Transverse colon (tissue), 4 donors: Measurements from ENCODE around the gene B4GALNT2. TPM values are rescaled to one million over a fixed set of nuclear protein-coding genes. Genes with fewer than 3 reads are reported as not detected.

Experiments used
- DNase-seq: peaks from one replicate; pipeline ENCODE4 v3.0.0-alpha.2; 2019
- H3K27ac ChIP-seq, 4 donors: fragments of 200-600 bp; sonication (generic); 2 replicates each; pipeline ENCODE4 v1.5.1; 2016 to 2018; ENCODE audit warnings: inconsistent platforms in 4 of 4
- H3K27me3 ChIP-seq: fragments of 200-600 bp; sonication (generic); 2 replicates; pipeline ENCODE4 v1.5.1; 2017; ENCODE audit warnings: inconsistent platforms
- H3K36me3 ChIP-seq, 4 donors: fragments of 200-600 bp; sonication (generic); 2 replicates each; pipeline ENCODE4 v1.5.1; 2017 to 2019; ENCODE audit warnings: inconsistent platforms in 4 of 4
- H3K4me1 ChIP-seq, 4 donors: fragments of 200-600 bp; sonication (generic); 2 replicates each; pipeline ENCODE4 v1.5.1; 2017 to 2020; ENCODE audit warnings: inconsistent platforms in 4 of 4
- H3K4me3 ChIP-seq, 4 donors: fragments of 200-600 bp; sonication (generic); 1 replicate in 1 of 4; 2 replicates in 3 of 4; pipeline versions ENCODE4 v1.5.1 to v1.6.1; 2017 to 2019; ENCODE audit warnings: inconsistent platforms in 4 of 4
- H3K9me3 ChIP-seq, 2 donors: fragments of 200-600 bp; sonication (generic); 2 replicates each; pipeline ENCODE4 v1.5.1; 2017 to 2019; ENCODE audit warnings: inconsistent platforms in 2 of 2
- CTCF ChIP-seq, 5 experiments: fragments of 200-600 bp in 3 of 5; fragments of 450-650 bp in 2 of 5; sonication (generic) in 3 of 5; IDR thresholded peaks; 1 replicate in 2 of 5; 2 replicates in 3 of 5; pipeline ENCODE4 v1.5.1; 2016 to 2017; ENCODE audit warnings: antibody characterized with exemption in 5 of 5, inconsistent platforms in 3 of 5, mild to moderate bottlenecking in 2 of 5, moderate library complexity in 1 of 5
- EP300 ChIP-seq: sonication (generic); formaldehyde crosslinking; IDR thresholded peaks from one replicate; pipeline ENCODE4 v1.6.1; 2017; ENCODE audit warnings: antibody characterized with exemption, low read depth
- POLR2A ChIP-seq: fragments of 450-650 bp; IDR thresholded peaks from one replicate; pipeline ENCODE4 v1.6.1; 2016; ENCODE audit warnings: antibody characterized with exemption, mild to moderate bottlenecking, moderate library complexity
- POLR2AphosphoS5 ChIP-seq, 3 donors: sonication (generic); formaldehyde crosslinking; IDR thresholded peaks; one replicate each; pipeline ENCODE4 v1.6.1; 2016; ENCODE audit warnings: antibody characterized with exemption in 3 of 3
- whole genome bisulfite sequencing, 2 donors: methylation state at CpG; one replicate each; pipeline ENCODE4 v1.1.5; 2018; ENCODE audit warnings: low coverage in 1 of 2; 5-methylcytosine and 5-hydroxymethylcytosine counted together
- in situ Hi-C, 4 donors: fragments of 200-750 bp; cut with MboI; loops; one replicate each; pipeline versions ENCODE4 v1.15.0 to v1.15.1; 2017; ENCODE audit warnings: low sequenced_read_pairs in 3 of 4, low pct_ligation_motif_present in 1 of 4, low pct_unique_long_range_greater_than_20kb in 1 of 4
- intact Hi-C: fragments of 100-400 bp; cut with DNase I; formaldehyde crosslinking; loops from one replicate; pipeline ENCODE4 v1.15.1; 2023; ENCODE audit warnings: low total_unique reads
- total RNA-seq, 4 donors: library from RNA; depleted of rRNA; stranded (reverse); fragments of >200 nt; gene quantifications; one replicate each; pipeline ENCODE4 v1.1.0, GENCODE V29; 2016

The B4GALNT2 gene
- total RNA-seq, 4 donors from 2014 or later = 19.8 to 75.9 (median 47.3) TPM

- no peaks in the 10 kb centered on the region for H3K4me1 ChIP-seq
Observed at GRCh38 chr17:49086649-49087048, 45.9 kb upstream of the B4GALNT2 start.

GRCh38 chr17:49089094-49089493, 43.5 kb upstream of the B4GALNT2 start:
- 82 to 87% methylated on average over 6 to 7 of the region's 7 CpGs for WGBS, 2 donors
- Histone ChIP-seq H3K36me3 (no peaks in the 10 kb centered on the region), H3K9me3 (no peaks in the 10 kb centered on the region), H3K27me3 (no peaks in the 10 kb centered on the region), H3K4me1 (peaks cover 0 to 8% (median 4%) of the 10 kb centered on the region in 4 donors), H3K4me3 (no peak overlapping the region), H3K27ac (no peak overlapping the region)
- TF ChIP-seq POLR2A (no peak), POLR2AphosphoS5 (IDR thresholded peaks at IDR 0.05) (no peak), EP300 (no peak), CTCF (IDR thresholded peaks at IDR 0.05) (no peak)
- no peak for DNase-seq
- intact Hi-C loops = no loop called here
- in situ Hi-C loops = no loop called here

More at GRCh38 chr17:49086649-49087048, 45.9 kb upstream of the B4GALNT2 start:
- no peak overlapping the region for H3K4me3 ChIP-seq
- H3K36me3 ChIP-seq = no peaks in the 10 kb centered on the region
- in situ Hi-C loops (no loop called here), intact Hi-C loops (no loop called here)
- no peak for TF ChIP-seq EP300
- TF ChIP-seq POLR2AphosphoS5 (IDR thresholded peaks at IDR 0.05) = no peak
- TF ChIP-seq POLR2A = no peak
- TF ChIP-seq CTCF (IDR thresholded peaks at IDR 0.05) = no peak
- no peaks in the 10 kb centered on the region for H3K27me3 ChIP-seq
- no peak for DNase-seq
- H3K9me3 ChIP-seq = no peaks in the 10 kb centered on the region
- no peak overlapping the region for H3K27ac ChIP-seq

GRCh38 chr17:49090878-49091594, 41.5 kb upstream of the B4GALNT2 start:
- Histone ChIP-seq H3K36me3 (no peaks in the 10 kb centered on the region), H3K4me3 (no peak overlapping the region), H3K27ac (no peak overlapping the region), H3K9me3 (no peaks in the 10 kb centered on the region), H3K4me1 (peaks cover 0 to 13% (median 4%) of the 10 kb centered on the region in 4 donors), H3K27me3 (no peaks in the 10 kb centered on the region)
- in situ Hi-C loops (no loop called here), intact Hi-C loops (no loop called here)
- TF ChIP-seq CTCF (IDR thresholded peaks at IDR 0.05) (no peak), EP300 (no peak), POLR2AphosphoS5 (IDR thresholded peaks at IDR 0.05) (no peak), POLR2A (no peak)
- WGBS, 2 donors = 80 to 87% methylated on average over 1 to 10 of the region's 10 CpGs
- no peak for DNase-seq

DNA sequence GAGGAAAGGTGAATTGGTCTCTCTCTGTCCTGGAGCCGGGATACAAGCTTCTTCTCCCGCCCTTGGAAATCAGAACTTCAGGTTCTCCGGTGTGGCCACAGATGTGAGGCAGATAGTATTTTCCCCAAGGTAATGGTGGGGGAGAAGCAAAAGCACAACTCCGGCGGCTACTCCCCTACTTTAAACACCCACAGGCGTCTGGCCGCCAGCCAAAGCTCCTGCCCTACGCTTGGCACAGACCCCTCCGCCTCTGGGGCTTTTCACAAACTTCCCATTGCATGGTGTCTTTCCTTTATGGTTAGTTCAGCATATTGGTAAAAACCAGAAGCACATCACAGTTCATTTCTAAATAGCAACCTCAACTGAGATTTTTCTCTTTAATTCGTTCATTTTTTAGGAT, 39.4 kb upstream of the B4GALNT2 start:
- 12 to 57% methylated on average over 8 to 10 of the region's 10 CpGs for WGBS, 2 donors

More for the DNA sequence above, 39.4 kb upstream of the B4GALNT2 start:
- Histone ChIP-seq H3K9me3 (no peaks in the 10 kb centered on the region), H3K27ac (peak overlapping the region in 1 of 4 donors; percentile 9), H3K36me3 (no peaks in the 10 kb centered on the region), H3K4me3 (no peak overlapping the region), H3K27me3 (no peaks in the 10 kb centered on the region), H3K4me1 (peaks cover 0 to 13% (median 4%) of the 10 kb centered on the region in 4 donors)
- TF ChIP-seq EP300 (no peak), POLR2AphosphoS5 (IDR thresholded peaks at IDR 0.05) (no peak), CTCF (IDR thresholded peaks at IDR 0.05) (no peak), POLR2A (no peak)
- DNase-seq = peak; percentile 32
- intact Hi-C loops (no loop called here), in situ Hi-C loops (no loop called here)
